ENCODE measurements around the gene MPPE1. TPM values are rescaled to one million over a fixed set of nuclear protein-coding genes. Genes with fewer than 3 reads are reported as not detected.

MPPE1 gene
- total RNA-seq, 1 donor from 2014 or later, result 49.4 TPM

GRCh38 chr18:11953113-11953512 is 45.0 kb upstream of the MPPE1 start:
- H3K36me3 Mint-ChIP-seq (ENCODE audit: unreplicated experiment), result peaks cover 5% of the 10 kb centered on the region
- no peak for TF ChIP-seq CTCF (IDR thresholded peaks at IDR 0.05)
- no peaks in the 10 kb centered on the region for H3K27me3 Mint-ChIP-seq (ENCODE audit: unreplicated experiment)
- H3K4me1 Mint-ChIP-seq (ENCODE audit: unreplicated experiment), result peaks cover 39% of the 10 kb centered on the region
- H3K4me3 Mint-ChIP-seq (ENCODE audit: unreplicated experiment), result no peak overlapping the region
- no peak overlapping the region for H3K27ac Mint-ChIP-seq (ENCODE audit: unreplicated experiment)
- H3K9me3 Mint-ChIP-seq (ENCODE audit: unreplicated experiment), result peaks cover 12% of the 10 kb centered on the region
- no peak for DNase-seq (ENCODE audit: extremely low spot score, unreplicated experiment)

GRCh38 chr18:11951390-11951851 is 43.3 kb upstream of the MPPE1 start:
- H3K27ac Mint-ChIP-seq (ENCODE audit: unreplicated experiment), result no peak overlapping the region
- no peak overlapping the region for H3K4me3 Mint-ChIP-seq (ENCODE audit: unreplicated experiment)
- TF ChIP-seq CTCF (IDR thresholded peaks at IDR 0.05), result no peak
- peaks cover 49% of the 10 kb centered on the region for H3K4me1 Mint-ChIP-seq (ENCODE audit: unreplicated experiment)
- no peak for DNase-seq (ENCODE audit: extremely low spot score, unreplicated experiment)
- no peaks in the 10 kb centered on the region for H3K27me3 Mint-ChIP-seq (ENCODE audit: unreplicated experiment)
- no peaks in the 10 kb centered on the region for H3K36me3 Mint-ChIP-seq (ENCODE audit: unreplicated experiment)
- no peaks in the 10 kb centered on the region for H3K9me3 Mint-ChIP-seq (ENCODE audit: unreplicated experiment)

- no peak for TF ChIP-seq CTCF (IDR thresholded peaks at IDR 0.05)
- Mint-ChIP-seq H3K9me3 (ENCODE audit: unreplicated experiment) (no peaks in the 10 kb centered on the region), H3K27ac (ENCODE audit: unreplicated experiment) (no peak overlapping the region)
Observed at GRCh38 chr18:11950824-11951223, 42.7 kb upstream of the MPPE1 start.

GRCh38 chr18:11948852-11949523 is 40.9 kb upstream of the MPPE1 start:
- no peak for DNase-seq (ENCODE audit: extremely low spot score, unreplicated experiment)
- Mint-ChIP-seq H3K27ac (ENCODE audit: unreplicated experiment) (peak overlapping the region; percentile 64), H3K4me1 (ENCODE audit: unreplicated experiment) (peaks cover 35% of the 10 kb centered on the region)

More at GRCh38 chr18:11950824-11951223, 42.7 kb upstream of the MPPE1 start:
- no peaks in the 10 kb centered on the region for H3K27me3 Mint-ChIP-seq (ENCODE audit: unreplicated experiment)
- no peak for DNase-seq (ENCODE audit: extremely low spot score, unreplicated experiment)
- H3K4me1 Mint-ChIP-seq (ENCODE audit: unreplicated experiment), result peaks cover 53% of the 10 kb centered on the region
- no peak overlapping the region for H3K4me3 Mint-ChIP-seq (ENCODE audit: unreplicated experiment)
- H3K36me3 Mint-ChIP-seq (ENCODE audit: unreplicated experiment), result no peaks in the 10 kb centered on the region

More at GRCh38 chr18:11948852-11949523, 40.9 kb upstream of the MPPE1 start:
- TF ChIP-seq CTCF (IDR thresholded peaks at IDR 0.05), result no peak
- H3K9me3 Mint-ChIP-seq (ENCODE audit: unreplicated experiment), result no peaks in the 10 kb centered on the region
- H3K4me3 Mint-ChIP-seq (ENCODE audit: unreplicated experiment), result no peak overlapping the region
- H3K27me3 Mint-ChIP-seq (ENCODE audit: unreplicated experiment), result no peaks in the 10 kb centered on the region
- no peaks in the 10 kb centered on the region for H3K36me3 Mint-ChIP-seq (ENCODE audit: unreplicated experiment)

Data from osteocyte (in vitro differentiated cells).